HepG2 (cell line): ENCODE results near the gene ALKBH2. TPM values are rescaled to one million over a fixed set of nuclear protein-coding genes. Genes with fewer than 3 reads are reported as not detected.
A peak's percentile ranks its signal among the peaks of the same experiment; 100 is the strongest.

Source experiments
- ATF7 ChIP-seq, 2 experiments: fragments of 450-650 bp in 1 of 2; sonication (generic) in 1 of 2; formaldehyde crosslinking in 1 of 2; IDR thresholded peaks; 2 replicates each; pipeline versions ENCODE4 v1.4.0 to v1.6.1; 2016 to 2020; ENCODE audit warnings: antibody characterized with exemption in 1 of 2, mild to moderate bottlenecking in 1 of 2, missing genetic modification reagents in 1 of 2
- CENPT ChIP-seq: sonication (generic); formaldehyde crosslinking; IDR thresholded peaks from 2 replicates; pipeline ENCODE4 v1.8.0; 2022; ENCODE audit warnings: low read depth, mild to moderate bottlenecking, moderate library complexity, missing genetic modification reagents
- CENPX ChIP-seq: sonication (generic); formaldehyde crosslinking; IDR thresholded peaks from 2 replicates; pipeline ENCODE4 v1.9.0; 2021; ENCODE audit warnings: mild to moderate bottlenecking, missing genetic modification reagents, moderate library complexity
- EHMT2 ChIP-seq: fragments of 200-600 bp; sonication (generic); IDR thresholded peaks from 2 replicates; pipeline ENCODE4 v1.7.0; 2017; ENCODE audit warnings: antibody characterized with exemption, low read depth, low read length, borderline replicate concordance
- FOXA3 ChIP-seq: IDR thresholded peaks from 2 replicates; pipeline ENCODE4 v1.6.1; 2016; ENCODE audit warnings: missing genetic modification reagents, missing compliant biosample characterization
- GFI1 ChIP-seq: sonication (generic); formaldehyde crosslinking; IDR thresholded peaks from 2 replicates; pipeline ENCODE4 v1.5.0; 2020; ENCODE audit warnings: missing genetic modification reagents, mild to moderate bottlenecking, borderline replicate concordance
- GLI4 ChIP-seq: sonication (generic); formaldehyde crosslinking; IDR thresholded peaks from 2 replicates; pipeline ENCODE4 v1.5.1; 2020; ENCODE audit warnings: missing genetic modification reagents, mild to moderate bottlenecking, moderate library complexity, borderline replicate concordance
- GTF2F1 ChIP-seq: fragments of 150-350 bp; IDR thresholded peaks from 2 replicates; pipeline ENCODE4 v1.6.1; 2014; ENCODE audit warnings: low read length
- HNF4G ChIP-seq, 2 experiments: sonication (generic) in 1 of 2; formaldehyde crosslinking in 1 of 2; IDR thresholded peaks; 2 replicates each; pipeline versions ENCODE4 v1.4.0 to v1.6.1; 2011 to 2020; ENCODE audit warnings: borderline replicate concordance in 2 of 2, low read depth in 2 of 2, mild to moderate bottlenecking in 2 of 2, low read length in 1 of 2, missing genetic modification reagents in 1 of 2, moderate library complexity in 1 of 2
- PRPF4 ChIP-seq: fragments of 200-400 bp; formaldehyde crosslinking; IDR thresholded peaks from 2 replicates; pipeline ENCODE4 v1.6.1; 2016; ENCODE audit warnings: low read length, low read depth; ENCODE audit not compliant: poor library complexity, severe bottlenecking
- SNAPC5 ChIP-seq: sonication (generic); formaldehyde crosslinking; IDR thresholded peaks from 2 replicates; pipeline ENCODE4 v1.8.1; 2023; ENCODE audit warnings: mild to moderate bottlenecking, missing genetic modification reagents, borderline replicate concordance
- THAP9 ChIP-seq: sonication (generic); formaldehyde crosslinking; IDR thresholded peaks from 2 replicates; pipeline ENCODE4; 2020; ENCODE audit warnings: missing genetic modification reagents, mild to moderate bottlenecking, borderline replicate concordance
- ZKSCAN5 ChIP-seq: sonication (generic); formaldehyde crosslinking; IDR thresholded peaks from 2 replicates; pipeline ENCODE4 v1.5.1; 2020; ENCODE audit warnings: mild to moderate bottlenecking, missing genetic modification reagents
- ZNF296 ChIP-seq: sonication (generic); formaldehyde crosslinking; conservative IDR thresholded peaks from 2 replicates; pipeline ENCODE4 v1.5.0; 2020; ENCODE audit warnings: mild to moderate bottlenecking, missing genetic modification reagents
- ZNF407 ChIP-seq: sonication (generic); formaldehyde crosslinking; IDR thresholded peaks from one replicate; pipeline ENCODE4 v1.5.1; 2020; ENCODE audit warnings: mild to moderate bottlenecking, missing genetic modification reagents; ENCODE audit errors: not compliant biosample characterization
- ZNF451 ChIP-seq: sonication (generic); formaldehyde crosslinking; IDR thresholded peaks from 2 replicates; pipeline ENCODE4 v1.5.0; 2020; ENCODE audit warnings: mild to moderate bottlenecking, missing genetic modification reagents
- ZNF496 ChIP-seq: sonication (generic); formaldehyde crosslinking; IDR thresholded peaks from 2 replicates; pipeline ENCODE4 v1.8.1; 2023; ENCODE audit warnings: mild to moderate bottlenecking, moderate library complexity, missing genetic modification reagents; ENCODE audit not compliant: insufficient replicate concordance
- ZNF644 ChIP-seq: IDR thresholded peaks from 2 replicates; pipeline ENCODE4 v1.6.1; 2016; ENCODE audit warnings: low read depth
- ZNF670 ChIP-seq: sonication (generic); formaldehyde crosslinking; IDR thresholded peaks from 2 replicates; pipeline ENCODE4 v1.8.0; 2022; ENCODE audit warnings: mild to moderate bottlenecking, missing genetic modification reagents, borderline replicate concordance
- polyA plus RNA-seq, 8 experiments: library from polyadenylated mRNA; depleted of rRNA in 3 of 8; stranded (reverse) in 7 of 8; unstranded in 1 of 8; fragments of >200 nt; fragmentation: Illumina TruSeq in 4 of 8; extraction: Trizol in 4 of 8; gene quantifications; 2 replicates each; pipeline versions ENCODE4 v1.2.1 to v1.2.3, GENCODE V29; 2011 to 2016; ENCODE audit warnings: low read depth in 4 of 8, missing spikeins in 1 of 8, mixed read lengths in 1 of 8; ENCODE audit not compliant: insufficient read depth in 1 of 8
- total RNA-seq, 5 experiments: library from RNA; depleted of rRNA; stranded (reverse); fragments of >200 nt; fragmentation: Illumina TruSeq; extraction: Trizol; gene quantifications; 2 replicates each; pipeline ENCODE4 v1.2.3, GENCODE V29; 2016; ENCODE audit warnings: low read depth in 1 of 5

Gene ALKBH2
- total and polyA plus RNA-seq, 2 of the 13 experiments (the other 11 are each of a cell fraction or from before 2014, with no cell fraction given), result 21.0 to 40.5 TPM

GRCh38 chr12:109084425-109084824, 8.8 kb downstream of the ALKBH2 start (continued):
- TF ChIP-seq ZNF644 (CRISPR knock-in tag) (peak; percentile 95), CENPT (CRISPR knock-in tag) (no peak), PRPF4 (no peak), ZNF407 (CRISPR knock-in tag) (no peak), FOXA3 (0 out of 2 replicates have a peak, but pooled peaks have one; percentile 5), ZKSCAN5 (CRISPR knock-in tag) (no peak), ZNF670 (CRISPR knock-in tag) (no peak), ZNF296 (CRISPR knock-in tag) (no peak), GFI1 (no peak), GLI4 (no peak), GTF2F1 (no peak), HNF4G (IDR thresholded peaks at IDR 0.05; ENCODE audit: borderline replicate concordance, low read depth, low read length) (peak; percentile 34; the same call in 1 of the 2 replicates), HNF4G (CRISPR knock-in tag; IDR thresholded peaks at IDR 0.05; ENCODE audit: borderline replicate concordance, low read depth) (no peak), THAP9 (CRISPR knock-in tag) (no peak), CENPX (CRISPR knock-in tag) (no peak), ZNF451 (no peak), EHMT2 (no peak; the same call in 1 of the 2 replicates), ZNF496 (no peak), ATF7 (IDR thresholded peaks at IDR 0.05) (no peak), ATF7 (CRISPR knock-in tag; IDR thresholded peaks at IDR 0.05) (no peak), SNAPC5 (no peak)
